Astrocyte of the cerebellum (primary cell): ENCODE measurements around the gene RPA3.

ENCODE experiments used
- DNase-seq: peaks from one replicate; pipeline ENCODE4 v3.0.0-alpha.2; 2011; ENCODE audit warnings: low read depth
- H3K4me3 ChIP-seq: 2 replicates; pipeline ENCODE4 v1.5.1; 2011; ENCODE audit warnings: mild to moderate bottlenecking, low read depth, low read length, moderate library complexity
- in situ Hi-C: cut with HindIII; loops from 2 replicates; pipeline ENCODE4 v1.10.0; 2017; ENCODE audit warnings: low sequenced_read_pairs
- TF ChIP-seq, protein P1 (sequence below): IDR thresholded peaks from 2 replicates; pipeline ENCODE4 v1.5.1; 2012; ENCODE audit warnings: low read length, low read depth, moderate library complexity, mild to moderate bottlenecking; ENCODE audit errors: missing control alignments

The RPA3 gene

GRCh38 chr7:7613210-7613609 lies 105.2 kb downstream of the RPA3 start:
- in situ Hi-C loops: no loop called here
- TF ChIP-seq, protein P1, sequence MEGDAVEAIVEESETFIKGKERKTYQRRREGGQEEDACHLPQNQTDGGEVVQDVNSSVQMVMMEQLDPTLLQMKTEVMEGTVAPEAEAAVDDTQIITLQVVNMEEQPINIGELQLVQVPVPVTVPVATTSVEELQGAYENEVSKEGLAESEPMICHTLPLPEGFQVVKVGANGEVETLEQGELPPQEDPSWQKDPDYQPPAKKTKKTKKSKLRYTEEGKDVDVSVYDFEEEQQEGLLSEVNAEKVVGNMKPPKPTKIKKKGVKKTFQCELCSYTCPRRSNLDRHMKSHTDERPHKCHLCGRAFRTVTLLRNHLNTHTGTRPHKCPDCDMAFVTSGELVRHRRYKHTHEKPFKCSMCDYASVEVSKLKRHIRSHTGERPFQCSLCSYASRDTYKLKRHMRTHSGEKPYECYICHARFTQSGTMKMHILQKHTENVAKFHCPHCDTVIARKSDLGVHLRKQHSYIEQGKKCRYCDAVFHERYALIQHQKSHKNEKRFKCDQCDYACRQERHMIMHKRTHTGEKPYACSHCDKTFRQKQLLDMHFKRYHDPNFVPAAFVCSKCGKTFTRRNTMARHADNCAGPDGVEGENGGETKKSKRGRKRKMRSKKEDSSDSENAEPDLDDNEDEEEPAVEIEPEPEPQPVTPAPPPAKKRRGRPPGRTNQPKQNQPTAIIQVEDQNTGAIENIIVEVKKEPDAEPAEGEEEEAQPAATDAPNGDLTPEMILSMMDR: no peak
- DNase-seq: no peak
- H3K4me3 ChIP-seq: no peak overlapping the region

GRCh38 chr7:7612519-7612918 lies 105.9 kb downstream of the RPA3 start:
- in situ Hi-C loops: no loop called here
- DNase-seq: no peak
- TF ChIP-seq, protein P1: no peak
- H3K4me3 ChIP-seq: no peak overlapping the region

- in situ Hi-C loops: no loop called here
- TF ChIP-seq, protein P1: no peak
- DNase-seq: no peak
- H3K4me3 ChIP-seq: no peak overlapping the region
Observed at GRCh38 chr7:7609330-7609729, 109.1 kb downstream of the RPA3 start.

GRCh38 chr7:7607010-7607409 lies 111.4 kb downstream of the RPA3 start:
- TF ChIP-seq, protein P1: no peak
- no peak overlapping the region for H3K4me3 ChIP-seq
- in situ Hi-C loops: no loop called here
- no peak for DNase-seq

DNA sequence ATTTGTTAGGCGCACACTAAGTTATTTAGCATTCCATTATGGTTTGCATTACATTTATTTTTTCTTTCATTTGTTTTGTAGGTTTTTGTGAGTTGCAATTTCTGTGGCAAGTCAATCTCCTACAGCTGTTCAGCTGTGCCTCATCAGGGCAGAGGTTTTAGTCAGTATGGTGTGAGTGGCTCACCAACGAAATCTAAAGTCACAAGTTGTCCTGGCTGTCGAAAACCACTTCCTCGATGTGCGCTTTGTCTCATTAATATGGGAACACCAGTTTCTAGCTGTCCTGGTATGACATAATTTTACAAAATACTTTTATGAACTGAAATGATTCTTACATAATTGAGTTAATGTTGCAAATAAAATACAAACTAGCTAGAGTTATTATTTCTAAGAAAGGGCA lies 122.2 kb downstream of the RPA3 start:
- no peak for DNase-seq
- H3K4me3 ChIP-seq: no peak overlapping the region
- TF ChIP-seq, protein P1: no peak
- in situ Hi-C loops: no loop called here

GRCh38 chr7:7595451-7595850 lies 123.0 kb downstream of the RPA3 start:
- peak; percentile 16 for DNase-seq
- in situ Hi-C loops: no loop called here
- H3K4me3 ChIP-seq: no peak overlapping the region
- TF ChIP-seq, protein P1: no peak
